UCSD-AML1 (cell line): ENCODE data around the gene PLXDC1.
"Not testable (repeated sequence)": the region's sequence is repeated elsewhere in the genome, so short reads cannot be mapped to it uniquely, and the experiment has no call there.

Source experiments
- DNase-seq: peaks from one replicate; lab custom pipeline; 2025; ENCODE audit not compliant: unreplicated experiment; lab: John Stamatoyannopoulos, UW

Gene PLXDC1

GRCh38 chr17:39130205-39130604 is 21.2 kb downstream of the PLXDC1 start:
- DNase-seq = no peak

GRCh38 chr17:39129544-39129943 is 21.9 kb downstream of the PLXDC1 start:
- DNase-seq = not testable (repeated sequence)

- DNase-seq = no peak
Measured at GRCh38 chr17:39126436-39126835, 25.0 kb downstream of the PLXDC1 start.

- DNase-seq = no peak
Measured at GRCh38 chr17:39125143-39125875, 26.1 kb downstream of the PLXDC1 start.

- DNase-seq = no peak
Measured at GRCh38 chr17:39123627-39124026, 27.8 kb downstream of the PLXDC1 start.

GRCh38 chr17:39122991-39123390 is 28.4 kb downstream of the PLXDC1 start:
- DNase-seq = no peak

GRCh38 chr17:39121919-39122318 is 29.5 kb downstream of the PLXDC1 start:
- DNase-seq = not testable (repeated sequence)

- DNase-seq = no peak
Measured at GRCh38 chr17:39118674-39119419, 32.6 kb downstream of the PLXDC1 start.

GRCh38 chr17:39116224-39116623 is 35.2 kb downstream of the PLXDC1 start:
- no peak for DNase-seq

- DNase-seq = no peak
Measured at GRCh38 chr17:39115135-39115534, 36.3 kb downstream of the PLXDC1 start.

- no peak for DNase-seq
Measured at GRCh38 chr17:39114723-39115122, 36.7 kb downstream of the PLXDC1 start.

- no peak for DNase-seq
Measured at GRCh38 chr17:39113871-39114270, 37.6 kb downstream of the PLXDC1 start.

GRCh38 chr17:39110435-39111136 is 40.9 kb downstream of the PLXDC1 start:
- no peak for DNase-seq

- DNase-seq = no peak
Measured at GRCh38 chr17:39108461-39109375, 42.7 kb downstream of the PLXDC1 start.

GRCh38 chr17:39107973-39108372 is 43.5 kb downstream of the PLXDC1 start:
- DNase-seq = no peak

- DNase-seq = no peak
Measured at GRCh38 chr17:39107155-39107554, 44.3 kb downstream of the PLXDC1 start.

- DNase-seq = no peak
Measured at GRCh38 chr17:39105705-39106104, 45.7 kb downstream of the PLXDC1 start.

- DNase-seq = no peak
Measured at GRCh38 chr17:39104657-39105056, 46.8 kb downstream of the PLXDC1 start.

- DNase-seq = no peak
Measured at GRCh38 chr17:39104046-39104445, 47.4 kb downstream of the PLXDC1 start.

- no peak for DNase-seq
Measured at GRCh38 chr17:39101091-39101490, 50.3 kb downstream of the PLXDC1 start.

- no peak for DNase-seq
Measured at GRCh38 chr17:39100530-39100929, 50.9 kb downstream of the PLXDC1 start.
